Smooth muscle cell (in vitro differentiated cells): Measurements from ENCODE around the gene TTC13. TPM values are rescaled to one million over a fixed set of nuclear protein-coding genes. Genes with fewer than 3 reads are reported as not detected.

Source experiments
- DNase-seq: peaks from one replicate; lab custom pipeline; 2025; ENCODE audit not compliant: unreplicated experiment; lab: John Stamatoyannopoulos, UW
- H2AFZ ChIP-seq: fragments of 200-600 bp; sonication (generic); 2 replicates; pipeline ENCODE4 v1.6.0; 2016; ENCODE audit warnings: antibody characterized with exemption, low read depth, mild to moderate bottlenecking
- H3F3A ChIP-seq: fragments of 200-600 bp; sonication (generic); 2 replicates; pipeline ENCODE4 v1.6.0; 2017; ENCODE audit warnings: antibody characterized with exemption, low read depth
- H3K27ac ChIP-seq: fragments of 200-600 bp; sonication (generic); 2 replicates; pipeline ENCODE4 v1.5.1; 2016; ENCODE audit warnings: low read depth, mild to moderate bottlenecking
- H3K27me3 ChIP-seq: fragments of 200-600 bp; sonication (generic); 2 replicates; pipeline ENCODE4 v1.6.1; 2016; ENCODE audit warnings: low read depth, mild to moderate bottlenecking
- H3K36me3 ChIP-seq: fragments of 200-600 bp; sonication (generic); 2 replicates; pipeline ENCODE4 v1.5.1; 2016; ENCODE audit warnings: low read depth
- H3K4me1 ChIP-seq: fragments of 200-600 bp; sonication (generic); 2 replicates; pipeline ENCODE4 v1.5.1; 2016; ENCODE audit warnings: low read depth
- H3K4me2 ChIP-seq: fragments of 200-600 bp; sonication (generic); 2 replicates; pipeline ENCODE4 v1.6.0; 2016; ENCODE audit warnings: mild to moderate bottlenecking
- H3K4me3 ChIP-seq: fragments of 200-600 bp; sonication (generic); 2 replicates; pipeline ENCODE4 v1.5.1; 2016; ENCODE audit warnings: mild to moderate bottlenecking
- H3K79me2 ChIP-seq: fragments of 200-600 bp; sonication (generic); 2 replicates; pipeline ENCODE4 v1.6.0; 2016; ENCODE audit warnings: low read depth, mild to moderate bottlenecking
- H3K9ac ChIP-seq: fragments of 200-600 bp; sonication (generic); 2 replicates; pipeline ENCODE4 v1.6.0; 2016; ENCODE audit warnings: low read depth
- H3K9me3 ChIP-seq: fragments of 200-600 bp; sonication (generic); replicated peaks from 2 replicates; pipeline ENCODE4 v1.5.1; 2016; ENCODE audit warnings: low read depth
- H4K20me1 ChIP-seq: fragments of 200-600 bp; sonication (generic); 2 replicates; pipeline ENCODE4 v1.6.0; 2016; ENCODE audit warnings: low read depth
- CTCF ChIP-seq: fragments of 200-600 bp; sonication (generic); IDR thresholded peaks from 2 replicates; pipeline ENCODE4 v1.5.1; 2017; ENCODE audit warnings: borderline replicate concordance, mild to moderate bottlenecking, antibody characterized with exemption; ENCODE audit not compliant: insufficient read depth, poor library complexity, severe bottlenecking
- WGBS: methylation state at CpG from one replicate; pipeline ENCODE4 v1.1.7; 2016; ENCODE audit warnings: low lambda C conversion rate; 5-methylcytosine and 5-hydroxymethylcytosine counted together
- polyA plus RNA-seq: library from polyadenylated mRNA; unstranded; fragments of >200 nt; fragmentation: Nextera tagmentation; extraction: Ambion mirVana; gene quantifications from 2 replicates; pipeline ENCODE4 v1.2.1, GENCODE V29; 2016
- total RNA-seq: library from RNA; depleted of rRNA; stranded (reverse); fragments of >200 nt; gene quantifications from 2 replicates; pipeline ENCODE4 v1.2.3, GENCODE V29; 2014

Gene TTC13
- total and polyA plus RNA-seq, 2 experiments from 2014 or later = 5.6 to 9.1 TPM

- H3K4me2 ChIP-seq = peak overlapping the region; percentile 94
- H3F3A ChIP-seq = peaks cover 4% of the 10 kb centered on the region
- H3K4me1 ChIP-seq = peaks cover 38% of the 10 kb centered on the region
- H3K9ac ChIP-seq = no peak overlapping the region
- H3K79me2 ChIP-seq = peaks cover 79% of the 10 kb centered on the region
- H3K36me3 ChIP-seq = no peaks in the 10 kb centered on the region
- peak overlapping the region; percentile 87 for H3K27ac ChIP-seq
- no peak overlapping the region for H2AFZ ChIP-seq
- H4K20me1 ChIP-seq = peaks cover 64% of the 10 kb centered on the region
- H3K27me3 ChIP-seq = no peaks in the 10 kb centered on the region
- no peak for TF ChIP-seq CTCF
- no peak for DNase-seq
- no peaks in the 10 kb centered on the region for H3K9me3 ChIP-seq
- WGBS = 92% methylated on average over 8 of the region's 8 CpGs
- no peak overlapping the region for H3K4me3 ChIP-seq
Measured at GRCh38 chr1:230865062-230865817, 113.4 kb downstream of the TTC13 start.

GRCh38 chr1:230864441-230864840, 114.2 kb downstream of the TTC13 start:
- H3K9ac ChIP-seq = no peak overlapping the region
- 89% methylated on average over 9 of the region's 9 CpGs for WGBS
- no peaks in the 10 kb centered on the region for H3K27me3 ChIP-seq
- H3K9me3 ChIP-seq = no peaks in the 10 kb centered on the region
- DNase-seq = no peak
- peaks cover 72% of the 10 kb centered on the region for H4K20me1 ChIP-seq
- no peak overlapping the region for H2AFZ ChIP-seq
- H3K4me2 ChIP-seq = peak overlapping the region; percentile 70
- H3K27ac ChIP-seq = peak overlapping the region; percentile 55
- H3F3A ChIP-seq = peaks cover 12% of the 10 kb centered on the region
- peaks cover 87% of the 10 kb centered on the region for H3K79me2 ChIP-seq
- no peak for TF ChIP-seq CTCF
- no peaks in the 10 kb centered on the region for H3K36me3 ChIP-seq
- peaks cover 39% of the 10 kb centered on the region for H3K4me1 ChIP-seq
- no peak overlapping the region for H3K4me3 ChIP-seq

GRCh38 chr1:230863449-230863848, 115.2 kb downstream of the TTC13 start:
- no peak for DNase-seq
- Histone ChIP-seq H3K36me3 (no peaks in the 10 kb centered on the region), H3F3A (peaks cover 20% of the 10 kb centered on the region), H3K4me1 (peaks cover 42% of the 10 kb centered on the region), H3K4me2 (peak overlapping the region; percentile 70), H3K9ac (peak overlapping the region; percentile 14), H3K27ac (peak overlapping the region; percentile 55), H3K9me3 (no peaks in the 10 kb centered on the region), H4K20me1 (peaks cover 81% of the 10 kb centered on the region), H2AFZ (no peak overlapping the region), H3K4me3 (no peak overlapping the region), H3K79me2 (peaks cover 95% of the 10 kb centered on the region), H3K27me3 (no peaks in the 10 kb centered on the region)
- WGBS = 45% methylated on average over 6 of the region's 6 CpGs
- TF ChIP-seq CTCF = no peak
